GM12878 (cell line): Measurements from ENCODE around the gene STXBP2.

ENCODE experiments used
- BHLHE40 ChIP-seq, 2 experiments: fragments of 450-650 bp in 1 of 2; IDR thresholded peaks; 2 replicates each; pipeline ENCODE4 v1.6.1; 2011 to 2017; ENCODE audit warnings: low read depth in 2 of 2, borderline replicate concordance in 1 of 2, improper control_type of control experiment in 1 of 2, low read length in 1 of 2, mild to moderate bottlenecking in 1 of 2
- POLR2AphosphoS5 ChIP-seq: IDR thresholded peaks from 2 replicates; pipeline ENCODE4 v1.6.1; 2011; ENCODE audit warnings: mild to moderate bottlenecking, low read length, inconsistent platforms

GRCh38 chr19:7633698-7634097 lies 3.2 kb upstream of the STXBP2 start, which contains the start of gene PCP2:
- TF ChIP-seq POLR2AphosphoS5 (no peak), BHLHE40 (IDR thresholded peaks at IDR 0.05; ENCODE audit: borderline replicate concordance in 1 of 2, low read depth in 2 of 2, low read length in 1 of 2) (no peak)
